HepG2 (cell line): ENCODE results near the gene SLC16A3. TPM values are rescaled to one million over a fixed set of nuclear protein-coding genes. Genes with fewer than 3 reads are reported as not detected.

Experiments
- ATAC-seq: fragments of 200-7000 bp; cut with Tn5 transposase; 3 replicates; pipeline ENCODE4 v1.9.1; 2020; ENCODE audit warnings: mild to moderate bottlenecking, moderate library complexity
- BruUV-seq: library from RNA; stranded (reverse); fragments of 400-500 nt; replicated peaks from 2 replicates; lab custom pipeline; 2021; lab: Mats Ljungman, UMichigan
- CTCF ChIA-PET: fragments of 300-600 bp; formaldehyde crosslinking; extraction: SDS; loops from one replicate; lab custom pipeline; 2021; ENCODE audit warnings: low total read pairs, inconsistent platforms, low intra/inter-chr PET ratio; lab: Yijun Ruan, JAX
- POLR2A ChIA-PET: fragments of 350-600 bp; sonication (Branson Sonifier 250); formaldehyde crosslinking; loops from one replicate; lab custom pipeline; 2020; ENCODE audit warnings: antibody characterized with exemption, inconsistent platforms; lab: Yijun Ruan, JAX
- DNase-seq: peaks from one replicate; pipeline ENCODE4 v3.0.0-alpha.2; 2015; ENCODE audit warnings: low spot score
- FAIRE-seq: peaks from 3 replicates; lab custom pipeline; 2011; peaks lifted over from hg19 to GRCh38; lab: Jason Lieb, UNC
- H2AFZ ChIP-seq: one replicate; pipeline ENCODE4 v1.6.1; 2011; ENCODE audit warnings: low read length, inconsistent platforms
- H3K27ac ChIP-seq: fragments of 300-600 bp; 3 replicates; pipeline ENCODE4 v1.8.0; 2011; ENCODE audit warnings: mixed run types, mild to moderate bottlenecking, mixed read lengths, low read length, inconsistent platforms; ENCODE audit not compliant: insufficient read depth; ENCODE audit errors: extremely low read length
- H3K27me3 ChIP-seq, 2 experiments: fragments of 200-600 bp in 1 of 2; 2 replicates in 1 of 2; 3 replicates in 1 of 2; pipeline versions ENCODE4 v1.6.0 to v1.8.0; 2011; ENCODE audit warnings: low read length in 2 of 2, mild to moderate bottlenecking in 2 of 2, moderate library complexity in 2 of 2, inconsistent platforms in 1 of 2; ENCODE audit not compliant: insufficient read depth in 2 of 2, control insufficient read depth in 1 of 2
- H3K36me3 ChIP-seq, 2 experiments: fragments of 200-600 bp in 1 of 2; replicated peaks in 1 of 2; 2 replicates in 1 of 2; 3 replicates in 1 of 2; pipeline versions ENCODE4 v1.5.1 to v1.8.0; 2011; ENCODE audit warnings: low read length in 2 of 2, inconsistent platforms in 1 of 2; ENCODE audit not compliant: insufficient read depth in 2 of 2, control insufficient read depth in 1 of 2
- H3K4me1 ChIP-seq: 2 replicates; pipeline ENCODE4 v1.5.1; 2012; ENCODE audit warnings: low read length, inconsistent platforms; ENCODE audit not compliant: insufficient read depth
- H3K4me2 ChIP-seq: 2 replicates; pipeline ENCODE4 v1.6.0; 2011; ENCODE audit warnings: low read depth, low read length, inconsistent platforms
- H3K4me3 ChIP-seq, 3 experiments: fragments of 200-600 bp in 1 of 3; sonication (generic), shearing (Covaris generic) in 1 of 3; replicated peaks in 1 of 3; 2 replicates each; pipeline ENCODE4 v1.5.1; 2011 to 2016; ENCODE audit warnings: low read length in 3 of 3, inconsistent platforms in 2 of 3, low read depth in 2 of 3, mild to moderate bottlenecking in 2 of 3, control low read depth in 1 of 3, mixed read lengths in 1 of 3; ENCODE audit not compliant: insufficient read depth in 1 of 3
- H3K79me2 ChIP-seq: one replicate; pipeline ENCODE4 v1.6.1; 2011; ENCODE audit warnings: low read length, inconsistent platforms; ENCODE audit not compliant: insufficient read depth
- H3K9ac ChIP-seq: 2 replicates; pipeline ENCODE4 v1.6.0; 2011; ENCODE audit warnings: mild to moderate bottlenecking, low read depth, low read length, inconsistent platforms; ENCODE audit not compliant: insufficient read depth
- H3K9me3 ChIP-seq: 2 replicates; pipeline ENCODE4 v1.5.1; 2012; ENCODE audit warnings: mild to moderate bottlenecking, low read length
- H4K20me1 ChIP-seq: 2 replicates; pipeline ENCODE4 v1.6.0; 2011; ENCODE audit warnings: inconsistent platforms, mild to moderate bottlenecking, low read length, moderate library complexity; ENCODE audit not compliant: insufficient read depth
- CBFB ChIP-seq: sonication (generic); formaldehyde crosslinking; IDR thresholded peaks from 2 replicates; pipeline ENCODE4 v1.4.0; 2020; ENCODE audit warnings: missing genetic modification reagents
- FOXP4 ChIP-seq: sonication (generic); formaldehyde crosslinking; IDR thresholded peaks from 2 replicates; pipeline ENCODE4 v1.4.0; 2020; ENCODE audit warnings: missing genetic modification reagents
- HMGXB3 ChIP-seq: sonication (generic); formaldehyde crosslinking; IDR thresholded peaks from 2 replicates; pipeline ENCODE4 v1.4.0; 2020; ENCODE audit warnings: missing genetic modification reagents, borderline replicate concordance
- KDM1A ChIP-seq: IDR thresholded peaks from 2 replicates; pipeline ENCODE4 v1.6.1; 2016; ENCODE audit warnings: missing compliant biosample characterization
- MTERF4 ChIP-seq: sonication (generic); formaldehyde crosslinking; IDR thresholded peaks from 2 replicates; pipeline ENCODE4 v1.8.0; 2023; ENCODE audit warnings: mild to moderate bottlenecking, missing genetic modification reagents
- PAXIP1 ChIP-seq: sonication (generic); formaldehyde crosslinking; conservative IDR thresholded peaks from 2 replicates; pipeline ENCODE4 v1.4.0; 2020; ENCODE audit warnings: mild to moderate bottlenecking, missing genetic modification reagents, moderate library complexity
- SMYD3 ChIP-seq: sonication (generic); formaldehyde crosslinking; IDR thresholded peaks from 2 replicates; pipeline ENCODE4 v1.8.1; 2023; ENCODE audit warnings: mild to moderate bottlenecking, missing genetic modification reagents
- ZNF276 ChIP-seq: sonication (generic); formaldehyde crosslinking; IDR thresholded peaks from 2 replicates; pipeline ENCODE4 v1.4.0; 2020; ENCODE audit warnings: mild to moderate bottlenecking, low read depth, missing genetic modification reagents
- WGBS: methylation state at CpG from one replicate; pipeline ENCODE4 v1.1.6; 2017; ENCODE audit warnings: low lambda C conversion rate; 5-methylcytosine and 5-hydroxymethylcytosine counted together
- in situ Hi-C: cut with HindIII; loops from 2 replicates; pipeline ENCODE4 v1.10.0; 2017; ENCODE audit warnings: low pct_unique_long_range_greater_than_20kb; ENCODE audit not compliant: extremely low pct_ligation_motif_present
- intact Hi-C: fragments of 100-400 bp; cut with micrococcal nuclease; formaldehyde crosslinking; loops from one replicate; pipeline ENCODE4 v1.10.0; 2022; ENCODE audit not compliant: unreplicated experiment
- polyA plus RNA-seq, 8 experiments: library from polyadenylated mRNA; depleted of rRNA in 3 of 8; stranded (reverse) in 7 of 8; unstranded in 1 of 8; fragments of >200 nt; fragmentation: Illumina TruSeq in 4 of 8; extraction: Trizol in 4 of 8; gene quantifications; 2 replicates each; pipeline versions ENCODE4 v1.2.1 to v1.2.3, GENCODE V29; 2011 to 2016; ENCODE audit warnings: low read depth in 4 of 8, missing spikeins in 1 of 8, mixed read lengths in 1 of 8; ENCODE audit not compliant: insufficient read depth in 1 of 8
- total RNA-seq, 5 experiments: library from RNA; depleted of rRNA; stranded (reverse); fragments of >200 nt; fragmentation: Illumina TruSeq; extraction: Trizol; gene quantifications; 2 replicates each; pipeline ENCODE4 v1.2.3, GENCODE V29; 2016; ENCODE audit warnings: low read depth in 1 of 5

Gene SLC16A3
- total and polyA plus RNA-seq, 2 of the 13 experiments (the other 11 are each of a cell fraction or from before 2014, with no cell fraction given) = 242 to 349 TPM

GRCh38 chr17:82242977-82243647, 14.3 kb downstream of the SLC16A3 start:
- DNase-seq (peak; percentile 84), ATAC-seq (peak; percentile 17), FAIRE-seq (peak; percentile 78)
- Histone ChIP-seq H3K36me3 (peaks cover 39 to 58% of the 10 kb centered on the region in 2 experiments), H3K9me3 (no peaks in the 10 kb centered on the region), H2AFZ (no peak overlapping the region), H3K27ac (peak overlapping the region; percentile 72), H3K27me3 (no peaks in the 10 kb centered on the region), H3K9ac (peak overlapping the region; percentile 45), H3K4me3 (peak overlapping the region in 1 of 3 experiments; percentile 32; a peak in 1 of 6 replicates), H4K20me1 (peaks cover 79% of the 10 kb centered on the region), H3K4me1 (peaks cover 62% of the 10 kb centered on the region), H3K79me2 (no peaks in the 10 kb centered on the region), H3K4me2 (peak overlapping the region; percentile 48)
- 53% methylated on average over 22 of the region's 29 CpGs for WGBS
- POLR2A ChIA-PET = interaction anchor here (0.9 to 7.2 kb wide), 22 partner anchors 9 to 325 kb away, joined by 3 to 96 read pairs (median 10); partner anchors contain the start of genes CCDC57, CD7, CSNK1D and SLC16A3
- in situ Hi-C loops (loop anchor here (5.0 kb wide), 1 partner anchor 79 kb away; no protein-coding TSS in a partner anchor), intact Hi-C loops (loop anchor here (1.0 kb wide), 1 partner anchor 74 kb away; the partner anchor contains the start of gene CD7)
- BruUV-seq = no TSS peak
- CTCF ChIA-PET = no interaction called here
- TF ChIP-seq PAXIP1 (CRISPR knock-in tag) = peak; percentile 58
- TF ChIP-seq FOXP4 (CRISPR knock-in tag) = 0 out of 2 replicates have a peak, but pooled peaks have one; percentile 25
- TF ChIP-seq SMYD3 (CRISPR knock-in tag) = peak; percentile 78; the same call in 1 of the 2 replicates
- no peak for TF ChIP-seq CBFB
- peak; percentile 86; the same call in 1 of the 2 replicates for TF ChIP-seq ZNF276 (CRISPR knock-in tag)
- TF ChIP-seq HMGXB3 = no peak; the same call in 1 of the 2 replicates
- TF ChIP-seq MTERF4 (CRISPR knock-in tag) = no peak
- peak; percentile 49; the same call in 1 of the 2 replicates for TF ChIP-seq KDM1A
